GM18520 (cell line): ENCODE measurements around the gene TCOF1.

Source experiments
- ATAC-seq: cut with Tn5 transposase; IDR thresholded peaks from one replicate; pipeline ENCODE4 v1.9.1; 2021; ENCODE audit not compliant: unreplicated experiment

Gene TCOF1

GRCh38 chr5:150322202-150322601 is 35.3 kb upstream of the TCOF1 start:
- ATAC-seq = no peak

GRCh38 chr5:150323092-150323491 is 34.4 kb upstream of the TCOF1 start:
- no peak for ATAC-seq

- no peak for ATAC-seq
These were observed 33.7 kb upstream of the TCOF1 start for GRCh38 chr5:150323819-150324218.

- ATAC-seq = no peak
These were observed 32.1 kb upstream of the TCOF1 start for GRCh38 chr5:150325426-150325825.

GRCh38 chr5:150326707-150327106 is 30.8 kb upstream of the TCOF1 start:
- ATAC-seq = no peak

GRCh38 chr5:150327139-150327538 is 30.4 kb upstream of the TCOF1 start:
- ATAC-seq = no peak

- ATAC-seq = no peak
These were observed 29.0 kb upstream of the TCOF1 start for GRCh38 chr5:150328515-150328914.

GRCh38 chr5:150329038-150329437 is 28.5 kb upstream of the TCOF1 start:
- ATAC-seq = no peak

- ATAC-seq = no peak
These were observed 27.3 kb upstream of the TCOF1 start for GRCh38 chr5:150329881-150330876.

GRCh38 chr5:150333400-150333799 is 24.1 kb upstream of the TCOF1 start:
- ATAC-seq = no peak

- ATAC-seq = no peak
These were observed 21.7 kb upstream of the TCOF1 start for GRCh38 chr5:150335778-150336177.

- ATAC-seq = no peak
These were observed 19.0 kb upstream of the TCOF1 start for GRCh38 chr5:150338546-150338945.

GRCh38 chr5:150339165-150339564 is 18.3 kb upstream of the TCOF1 start:
- no peak for ATAC-seq

- ATAC-seq = no peak
These were observed 17.7 kb upstream of the TCOF1 start for GRCh38 chr5:150339841-150340240.

- ATAC-seq = no peak
These were observed 16.8 kb upstream of the TCOF1 start for GRCh38 chr5:150340614-150341255.

GRCh38 chr5:150341331-150341730 is 16.2 kb upstream of the TCOF1 start:
- no peak for ATAC-seq

GRCh38 chr5:150341989-150342388 is 15.5 kb upstream of the TCOF1 start:
- ATAC-seq = no peak

- no peak for ATAC-seq
These were observed 14.9 kb upstream of the TCOF1 start for GRCh38 chr5:150342583-150342982.

GRCh38 chr5:150343994-150344631 is 13.4 kb upstream of the TCOF1 start:
- ATAC-seq = no peak

- ATAC-seq = no peak
These were observed 11.8 kb upstream of the TCOF1 start for GRCh38 chr5:150345716-150346115.

- no peak for ATAC-seq
These were observed 10.9 kb upstream of the TCOF1 start for GRCh38 chr5:150346592-150346991.

- ATAC-seq = no peak
These were observed 10.5 kb upstream of the TCOF1 start for GRCh38 chr5:150347003-150347402.
